HG02623 (cell line): ENCODE measurements around the gene RYK.

Experiments used
- ATAC-seq: cut with Tn5 transposase; IDR thresholded peaks from one replicate; pipeline ENCODE4 v1.9.1; 2021; ENCODE audit warnings: moderate library complexity; ENCODE audit not compliant: unreplicated experiment

The RYK gene

GRCh38 chr3:134153761-134154160 is 96.9 kb downstream of the RYK start:
- no peak for ATAC-seq

GRCh38 chr3:134150476-134150875 is 100.2 kb downstream of the RYK start:
- no peak for ATAC-seq

GRCh38 chr3:134149286-134149685 is 101.4 kb downstream of the RYK start:
- no peak for ATAC-seq

GRCh38 chr3:134148534-134148933 is 102.1 kb downstream of the RYK start:
- ATAC-seq: no peak

GRCh38 chr3:134147411-134147810 is 103.2 kb downstream of the RYK start:
- ATAC-seq: no peak

GRCh38 chr3:134146666-134147065 is 104.0 kb downstream of the RYK start:
- ATAC-seq: no peak

GRCh38 chr3:134145183-134145582 is 105.5 kb downstream of the RYK start:
- ATAC-seq: no peak

- ATAC-seq: no peak
These were observed 106.0 kb downstream of the RYK start for GRCh38 chr3:134144694-134145093.

- ATAC-seq: no peak
These were observed 106.7 kb downstream of the RYK start for GRCh38 chr3:134143828-134144401.

- no peak for ATAC-seq
These were observed 114.1 kb downstream of the RYK start for GRCh38 chr3:134136604-134137003.

GRCh38 chr3:134134698-134135415 is 115.8 kb downstream of the RYK start:
- no peak for ATAC-seq

- no peak for ATAC-seq
These were observed 116.4 kb downstream of the RYK start for GRCh38 chr3:134134240-134134639.

GRCh38 chr3:134132961-134133360 is 117.7 kb downstream of the RYK start:
- ATAC-seq: no peak

GRCh38 chr3:134126153-134126552 is 124.5 kb downstream of the RYK start:
- ATAC-seq: no peak

GRCh38 chr3:134114726-134115125 is 135.9 kb downstream of the RYK start:
- ATAC-seq: no peak

GRCh38 chr3:134111616-134112015 is 139.0 kb downstream of the RYK start:
- no peak for ATAC-seq

- no peak for ATAC-seq
These were observed 139.7 kb downstream of the RYK start for GRCh38 chr3:134110963-134111362.
